ENCODE measurements around the gene ACRBP. TPM values are rescaled to one million over a fixed set of nuclear protein-coding genes. Genes with fewer than 3 reads are reported as not detected.

ACRBP gene
- total RNA-seq, 1 experiment from 2014 or later: 1.3 TPM

- Mint-ChIP-seq H3K36me3 (ENCODE audit: insufficient read depth in 1 of 3, low read depth in 3 of 3) (peaks cover 3 to 14% (median 13%) of the 10 kb centered on the region in 3 experiments; a peak in 4 of 7 replicates), H3K4me3 (peak overlapping the region; percentile 94 to 97), H3K9me3 (no peaks in the 10 kb centered on the region), H3K27me3 (ENCODE audit: low read depth) (peaks cover 3% of the 10 kb centered on the region), H3K27ac (peak overlapping the region; percentile 96 to 98 (median 97); a peak in 6 of 7 replicates), H3K4me1 (peaks cover 14 to 27% of the 10 kb centered on the region in 2 experiments)
- H4K8ac ChIP-seq (replicated peaks; ENCODE audit: insufficient read length, low read depth, low read length): no peak overlapping the region
- H4K20me1 ChIP-seq (ENCODE audit: control insufficient read depth, insufficient read depth, insufficient read length): no peaks in the 10 kb centered on the region
- no peak overlapping the region for H3K18ac ChIP-seq (ENCODE audit: insufficient read length, low read depth, low read length)
- H2BK120ac ChIP-seq (ENCODE audit: low read depth, low read length, poor library complexity, severe bottlenecking): no peak overlapping the region
- no peak overlapping the region for H3T11ph ChIP-seq (ENCODE audit: low read length)
- H3K4ac ChIP-seq (ENCODE audit: low read depth, low read length): no peak overlapping the region
- peaks cover 3% of the 10 kb centered on the region for H3K79me1 ChIP-seq (ENCODE audit: insufficient read depth, low read depth, low read length, poor library complexity, severe bottlenecking)
- H2AFZ ChIP-seq (ENCODE audit: low read length): no peak overlapping the region
- no peaks in the 10 kb centered on the region for H3K4me1 ChIP-seq (ENCODE audit: insufficient read depth, low read length)
- WGBS (ENCODE audit: extremely low coverage, insufficient read length, low lambda C conversion rate): no CpG with 5 or more reads among the region's 13 CpGs
- no peak overlapping the region for H2AK5ac ChIP-seq (ENCODE audit: insufficient read length, low read length)
- H4K5ac ChIP-seq (ENCODE audit: insufficient read length, low read depth, low read length): no peak overlapping the region
- no peaks in the 10 kb centered on the region for H3K9me3 ChIP-seq (ENCODE audit: control insufficient read depth, low read depth, low read length)
- peaks cover 21% of the 10 kb centered on the region; the same call in 1 of the 2 replicates for H3K79me2 ChIP-seq (ENCODE audit: insufficient read depth, low read length)
- H4K91ac ChIP-seq (ENCODE audit: insufficient read length, low read depth, low read length): no peak overlapping the region
- no peaks in the 10 kb centered on the region for H3K27me3 ChIP-seq (ENCODE audit: insufficient read depth, low read length)
- peak overlapping the region; percentile 27 for H3K14ac ChIP-seq (ENCODE audit: insufficient read depth, low read length)
- H2BK5ac ChIP-seq (ENCODE audit: insufficient read length, low read length): no peak overlapping the region
- no peak overlapping the region for H3K56ac ChIP-seq (ENCODE audit: insufficient read length, low read depth, low read length)
- no peak for TF ChIP-seq CTCF (conservative IDR thresholded peaks at IDR 0.05)
- no peak for DNase-seq
- H2BK15ac ChIP-seq (ENCODE audit: low read depth, low read length): no peak overlapping the region
- no peak overlapping the region for H3K23ac ChIP-seq (ENCODE audit: insufficient read length, low read depth, low read length)
- peaks cover 8% of the 10 kb centered on the region for H3K23me2 ChIP-seq (ENCODE audit: insufficient read length, low read depth, low read length, poor library complexity, severe bottlenecking)
- peak overlapping the region; percentile 70 for H3K9ac ChIP-seq (ENCODE audit: extremely low read depth, insufficient read length, low read length)
- H3K4me2 ChIP-seq (ENCODE audit: insufficient read depth, insufficient read length, low read length): peak overlapping the region; percentile 61
- no peak overlapping the region for H2BK20ac ChIP-seq (ENCODE audit: low read depth, low read length, poor library complexity, severe bottlenecking)
- H3K27ac ChIP-seq (ENCODE audit: insufficient read length, low read depth, low read length): no peak overlapping the region
- H2BK12ac ChIP-seq (ENCODE audit: insufficient read length, low read depth, low read length): no peak overlapping the region
Measured at GRCh38 chr12:6688543-6688998, 41.3 kb upstream of the ACRBP start.
